GM23248 (cell line): ENCODE measurements around the gene COPS3. TPM values are rescaled to one million over a fixed set of nuclear protein-coding genes. Genes with fewer than 3 reads are reported as not detected.

Source experiments
- DNase-seq: peaks from one replicate; pipeline ENCODE4 v3.0.0-alpha.2; 2015
- H2AFZ ChIP-seq: fragments of 200-600 bp; sonication (generic); 2 replicates; pipeline ENCODE4 v1.6.1; 2016; ENCODE audit warnings: antibody characterized with exemption
- H3F3A ChIP-seq: fragments of 200-600 bp; sonication (generic); 2 replicates; pipeline ENCODE4 v1.6.1; 2016; ENCODE audit warnings: mild to moderate bottlenecking, antibody characterized with exemption, mixed run types; ENCODE audit not compliant: insufficient read depth
- H3K27ac ChIP-seq: fragments of 200-600 bp; sonication (generic); 2 replicates; pipeline ENCODE4 v1.5.1; 2016; ENCODE audit warnings: mild to moderate bottlenecking
- H3K27me3 ChIP-seq: fragments of 200-600 bp; sonication (generic); replicated peaks from 2 replicates; pipeline ENCODE4 v1.6.1; 2016; ENCODE audit warnings: mild to moderate bottlenecking; ENCODE audit not compliant: insufficient read depth
- H3K36me3 ChIP-seq: fragments of 200-600 bp; sonication (generic); 2 replicates; pipeline ENCODE4 v1.6.1; 2016; ENCODE audit warnings: low read depth, mild to moderate bottlenecking
- H3K4me1 ChIP-seq: fragments of 200-600 bp; sonication (generic); 2 replicates; pipeline ENCODE4 v1.6.1; 2016; ENCODE audit warnings: mild to moderate bottlenecking; ENCODE audit not compliant: insufficient read depth
- H3K4me2 ChIP-seq: fragments of 200-600 bp; sonication (generic); one replicate; pipeline ENCODE4 v1.6.1; 2016; ENCODE audit warnings: mild to moderate bottlenecking; ENCODE audit not compliant: unreplicated experiment
- H3K4me3 ChIP-seq: fragments of 200-600 bp; sonication (generic); 2 replicates; pipeline ENCODE4 v1.5.1; 2016; ENCODE audit warnings: mild to moderate bottlenecking
- H3K79me2 ChIP-seq: fragments of 200-600 bp; sonication (generic); 2 replicates; pipeline ENCODE4 v1.6.1; 2016; ENCODE audit warnings: mild to moderate bottlenecking; ENCODE audit not compliant: insufficient read depth
- H3K9ac ChIP-seq: fragments of 200-600 bp; sonication (generic); 2 replicates; pipeline ENCODE4 v1.6.1; 2016; ENCODE audit warnings: mild to moderate bottlenecking
- H3K9me2 ChIP-seq: fragments of 200-600 bp; sonication (generic); 2 replicates; pipeline ENCODE4 v1.6.1; 2016; ENCODE audit warnings: mixed run types, mild to moderate bottlenecking, moderate library complexity; ENCODE audit not compliant: insufficient read depth
- H3K9me3 ChIP-seq: fragments of 200-600 bp; sonication (generic); one replicate; pipeline ENCODE4 v1.6.1; 2017; ENCODE audit warnings: low read depth
- H4K20me1 ChIP-seq: fragments of 200-600 bp; sonication (generic); 2 replicates; pipeline ENCODE4 v1.6.0; 2016; ENCODE audit not compliant: insufficient read depth
- EZH2 ChIP-seq: fragments of 200-600 bp; sonication (generic); IDR thresholded peaks from 2 replicates; pipeline ENCODE4 v1.6.1; 2018; ENCODE audit warnings: antibody characterized with exemption, mild to moderate bottlenecking; ENCODE audit not compliant: insufficient read depth, poor library complexity, severe bottlenecking
- EZH2phosphoT487 ChIP-seq: fragments of 200-600 bp; sonication (generic); IDR thresholded peaks from 2 replicates; pipeline ENCODE4 v1.6.1; 2018; ENCODE audit warnings: antibody characterized with exemption, moderate library complexity, mild to moderate bottlenecking, low read depth; ENCODE audit not compliant: insufficient read depth
- WGBS, 2 experiments: methylation state at CpG; one replicate each; pipeline ENCODE4 v1.1.6; 2015 to 2017; ENCODE audit warnings: low lambda C conversion rate in 2 of 2, low coverage in 1 of 2; ENCODE audit errors: missing lambda C conversion rate in 2 of 2; 5-methylcytosine and 5-hydroxymethylcytosine counted together
- in situ Hi-C: fragments of 300-500 bp; cut with MboI; formaldehyde crosslinking; loops from 2 replicates; pipeline ENCODE4 v1.15.0; 2020
- polyA plus RNA-seq: library from polyadenylated mRNA; unstranded; fragments of >200 nt; fragmentation: Nextera tagmentation; extraction: Ambion mirVana; gene quantifications from 2 replicates; pipeline ENCODE4 v1.2.1, GENCODE V29; 2016
- total RNA-seq: library from RNA; depleted of rRNA; stranded (reverse); fragments of >200 nt; shearing (Covaris generic); gene quantifications from 2 replicates; pipeline ENCODE4 v1.2.3, GENCODE V29; 2014

COPS3 gene
- total and polyA plus RNA-seq, 2 experiments from 2014 or later: 90.2 to 93.3 TPM

- WGBS, 2 experiments: 69 to 71% methylated on average over 22 of the region's 22 CpGs
- Histone ChIP-seq H3K27me3 (no peaks in the 10 kb centered on the region), H3F3A (no peaks in the 10 kb centered on the region), H3K27ac (no peak overlapping the region), H3K4me3 (no peak overlapping the region), H3K4me1 (no peaks in the 10 kb centered on the region), H3K9me3 (no peaks in the 10 kb centered on the region), H3K79me2 (no peaks in the 10 kb centered on the region), H4K20me1 (no peaks in the 10 kb centered on the region), H3K9me2 (no peaks in the 10 kb centered on the region), H3K4me2 (no peak overlapping the region), H3K36me3 (peaks cover 31% of the 10 kb centered on the region; the same call in 1 of the 2 replicates), H3K9ac (no peak overlapping the region), H2AFZ (no peak overlapping the region)
- in situ Hi-C loops: no loop called here
- TF ChIP-seq EZH2: no peak
- TF ChIP-seq EZH2phosphoT487: no peak
- DNase-seq: no peak
Observed at GRCh38 chr17:17221329-17221728, 59.7 kb downstream of the COPS3 start.

GRCh38 chr17:17220529-17220928, 60.5 kb downstream of the COPS3 start:
- Histone ChIP-seq H3F3A (no peaks in the 10 kb centered on the region), H3K27ac (no peak overlapping the region), H4K20me1 (no peaks in the 10 kb centered on the region), H3K9me2 (no peaks in the 10 kb centered on the region), H3K4me3 (no peak overlapping the region), H3K9me3 (no peaks in the 10 kb centered on the region), H3K36me3 (peaks cover 23% of the 10 kb centered on the region; the same call in 1 of the 2 replicates), H2AFZ (no peak overlapping the region), H3K4me2 (no peak overlapping the region), H3K9ac (no peak overlapping the region), H3K4me1 (no peaks in the 10 kb centered on the region), H3K79me2 (no peaks in the 10 kb centered on the region), H3K27me3 (no peaks in the 10 kb centered on the region)
- DNase-seq: no peak
- TF ChIP-seq EZH2phosphoT487: no peak
- no peak for TF ChIP-seq EZH2
- 89 to 93% methylated on average over 8 of the region's 8 CpGs for WGBS, 2 experiments
- in situ Hi-C loops: no loop called here

- H3K4me1 ChIP-seq: no peaks in the 10 kb centered on the region
- no peaks in the 10 kb centered on the region for H3K9me2 ChIP-seq
- H3K4me2 ChIP-seq: no peak overlapping the region
- H3K9me3 ChIP-seq: no peaks in the 10 kb centered on the region
- no peaks in the 10 kb centered on the region for H3K79me2 ChIP-seq
- in situ Hi-C loops: no loop called here
- no peaks in the 10 kb centered on the region for H3K27me3 ChIP-seq
- no peak for DNase-seq
- H3F3A ChIP-seq: no peaks in the 10 kb centered on the region
- H3K36me3 ChIP-seq: peaks cover 20% of the 10 kb centered on the region
- H3K27ac ChIP-seq: no peak overlapping the region
- WGBS, 2 experiments: 59 to 69% methylated on average over 3 of the region's 3 CpGs
- no peak overlapping the region for H3K4me3 ChIP-seq
- H3K9ac ChIP-seq: no peak overlapping the region
- no peak for TF ChIP-seq EZH2
- TF ChIP-seq EZH2phosphoT487: no peak
- H2AFZ ChIP-seq: no peak overlapping the region
- H4K20me1 ChIP-seq: no peaks in the 10 kb centered on the region
Observed at GRCh38 chr17:17217995-17218394, 63.1 kb downstream of the COPS3 start.

- Histone ChIP-seq H3K79me2 (no peaks in the 10 kb centered on the region), H3K9me3 (no peaks in the 10 kb centered on the region), H3K9ac (no peak overlapping the region), H3K4me1 (no peaks in the 10 kb centered on the region), H2AFZ (no peak overlapping the region), H3K9me2 (no peaks in the 10 kb centered on the region), H3K27me3 (no peaks in the 10 kb centered on the region), H3K36me3 (peaks cover 22% of the 10 kb centered on the region), H3K4me2 (no peak overlapping the region), H3K4me3 (no peak overlapping the region), H3F3A (no peaks in the 10 kb centered on the region), H4K20me1 (no peaks in the 10 kb centered on the region), H3K27ac (no peak overlapping the region)
- no peak for TF ChIP-seq EZH2phosphoT487
- no peak for TF ChIP-seq EZH2
- 91 to 94% methylated on average over 16 of the region's 16 CpGs for WGBS, 2 experiments
- in situ Hi-C loops: no loop called here
- no peak for DNase-seq
Observed at GRCh38 chr17:17216776-17217175, 64.3 kb downstream of the COPS3 start.

- DNase-seq: no peak
- Histone ChIP-seq H3K4me3 (no peak overlapping the region), H3K27ac (no peak overlapping the region), H4K20me1 (no peaks in the 10 kb centered on the region), H3K9me2 (no peaks in the 10 kb centered on the region), H3K79me2 (no peaks in the 10 kb centered on the region), H3K9me3 (no peaks in the 10 kb centered on the region), H3K4me1 (no peaks in the 10 kb centered on the region), H3F3A (no peaks in the 10 kb centered on the region), H3K36me3 (peaks cover 18% of the 10 kb centered on the region), H2AFZ (no peak overlapping the region), H3K27me3 (no peaks in the 10 kb centered on the region), H3K9ac (no peak overlapping the region), H3K4me2 (no peak overlapping the region)
- no peak for TF ChIP-seq EZH2phosphoT487
- TF ChIP-seq EZH2: no peak
- in situ Hi-C loops: no loop called here
- 94 to 96% methylated on average over 17 of the region's 17 CpGs for WGBS, 2 experiments
Observed at GRCh38 chr17:17216236-17216635, 64.8 kb downstream of the COPS3 start.
